ENCODE measurements around the gene TSPAN4. TPM values are rescaled to one million over a fixed set of nuclear protein-coding genes. Genes with fewer than 3 reads are reported as not detected.

The TSPAN4 gene
- total and polyA plus RNA-seq, 9 of the 15 experiments (the other 6 are each of a cell fraction or from before 2014, with no cell fraction given): 0.07 to 31.0 (median 15.7) TPM

GRCh38 chr11:832529-833113 lies 10.0 kb upstream of the TSPAN4 start, which contains the start of gene CD151 (continued):
- TF ChIP-seq E2F6 (IDR thresholded peaks at IDR 0.05; ENCODE audit: borderline replicate concordance in 1 of 2, extremely low read depth in 1 of 2, insufficient read depth in 1 of 2, insufficient read length in 1 of 2, low read depth in 1 of 2, low read length in 1 of 2, poor library complexity in 1 of 2, severe bottlenecking in 1 of 2) (peak in 1 of 2 experiments; percentile 69), GATAD2A (IDR thresholded peaks at IDR 0.05) (peak; percentile 41; the same call in 1 of the 2 replicates), EP400 (IDR thresholded peaks at IDR 0.05) (peak; percentile 55; the same call in 1 of the 2 replicates), ZBTB7A (IDR thresholded peaks at IDR 0.05; ENCODE audit: borderline replicate concordance, control insufficient read depth, low read depth, low read length) (peak; percentile 68; the same call in 1 of the 2 replicates), KAT7 (CRISPR knock-in tag; IDR thresholded peaks at IDR 0.05; ENCODE audit: borderline replicate concordance) (peak; percentile 41; the same call in 1 of the 2 replicates), FUS (optimal IDR thresholded peaks at IDR 0.05; ENCODE audit: low read depth, low read length) (no peak), MAZ (CRISPR knock-in tag; conservative IDR thresholded peaks at IDR 0.05 in 1 of 2, IDR thresholded peaks at IDR 0.05 in 1 of 2) (peak; percentile 74 to 76), FOXJ3 (CRISPR knock-in tag; IDR thresholded peaks at IDR 0.05) (no peak), TBP (optimal IDR thresholded peaks at IDR 0.05; ENCODE audit: low read depth, low read length) (no peak), DPF2 (IDR thresholded peaks at IDR 0.05) (peak; percentile 52; the same call in 1 of the 2 replicates), THAP12 (CRISPR knock-in tag; IDR thresholded peaks at IDR 0.05) (0 out of 2 replicates have a peak, but pooled peaks have one; percentile 41), MAX (CRISPR knock-in tag; IDR thresholded peaks at IDR 0.05) (peak; percentile 29; the same call in 1 of the 2 replicates), ID3 (CRISPR knock-in tag; IDR thresholded peaks at IDR 0.05) (no peak), ID3 (tag; IDR thresholded peaks at IDR 0.05) (0 out of 2 replicates have a peak, but pooled peaks have one; percentile 27), TAF1 (IDR thresholded peaks at IDR 0.05; ENCODE audit: control insufficient read depth, extremely low read depth, insufficient read depth, low read length, severe bottlenecking) (no peak), ZNF639 (CRISPR knock-in tag; conservative IDR thresholded peaks at IDR 0.05 in 1 of 2, IDR thresholded peaks at IDR 0.05 in 1 of 2) (peak in 1 of 2 experiments; percentile 36; a peak in 1 of 4 replicates), ERF (CRISPR knock-in tag; IDR thresholded peaks at IDR 0.05) (0 out of 2 replicates have a peak, but pooled peaks have one; percentile 54), CEBPG (CRISPR knock-in tag; IDR thresholded peaks at IDR 0.05) (0 out of 2 replicates have a peak, but pooled peaks have one; percentile 8), CEBPG (tag; conservative IDR thresholded peaks at IDR 0.05 in 1 of 2, IDR thresholded peaks at IDR 0.05 in 1 of 2) (no peak), GABPA (tag; conservative IDR thresholded peaks at IDR 0.05; ENCODE audit: low read depth) (0 out of 2 replicates have a peak, but pooled peaks have one; percentile 16), MCM7 (IDR thresholded peaks at IDR 0.05) (no peak)

Measured in K562 (cell line).